HG02885 (cell line): ENCODE measurements around the gene ZNF835.

Source experiments
- ATAC-seq: cut with Tn5 transposase; IDR thresholded peaks from one replicate; pipeline ENCODE4 v1.9.1; 2021; ENCODE audit warnings: mild to moderate bottlenecking; ENCODE audit not compliant: unreplicated experiment, poor library complexity

Gene ZNF835

GRCh38 chr19:56664511-56664910 is 7.0 kb downstream of the ZNF835 start:
- no peak for ATAC-seq

GRCh38 chr19:56663931-56664500 is 7.5 kb downstream of the ZNF835 start:
- no peak for ATAC-seq

- no peak for ATAC-seq
Measured at GRCh38 chr19:56661248-56661647, 10.3 kb downstream of the ZNF835 start.

- ATAC-seq = no peak
Measured at GRCh38 chr19:56660381-56661107, 11.0 kb downstream of the ZNF835 start.

GRCh38 chr19:56654151-56654550 is 17.4 kb downstream of the ZNF835 start:
- ATAC-seq = no peak

GRCh38 chr19:56643460-56643955 is 28.0 kb downstream of the ZNF835 start:
- ATAC-seq = no peak

- ATAC-seq = no peak
Measured at GRCh38 chr19:56642711-56643459, 28.7 kb downstream of the ZNF835 start, which contains the start of gene SMIM17. SMIM17 (plus strand) TSS chr19:56643159; CDS start chr19:56645668, 2,509 bp downstream.

GRCh38 chr19:56639217-56639616 is 32.3 kb downstream of the ZNF835 start:
- no peak for ATAC-seq

- ATAC-seq = no peak
Measured at GRCh38 chr19:56637976-56638555, 33.5 kb downstream of the ZNF835 start.

- ATAC-seq = no peak
Measured at GRCh38 chr19:56633021-56633420, 38.5 kb downstream of the ZNF835 start.

- no peak for ATAC-seq
Measured at GRCh38 chr19:56625708-56626107, 45.8 kb downstream of the ZNF835 start.

- ATAC-seq = no peak
Measured at GRCh38 chr19:56623006-56623405, 48.6 kb downstream of the ZNF835 start.

- no peak for ATAC-seq
Measured at GRCh38 chr19:56622374-56622773, 49.2 kb downstream of the ZNF835 start.

- no peak for ATAC-seq
Measured at GRCh38 chr19:56619121-56619520, 52.4 kb downstream of the ZNF835 start.

GRCh38 chr19:56617531-56617930 is 54.0 kb downstream of the ZNF835 start:
- no peak for ATAC-seq

GRCh38 chr19:56613639-56614038 is 57.9 kb downstream of the ZNF835 start:
- no peak for ATAC-seq

GRCh38 chr19:56612737-56613136 is 58.8 kb downstream of the ZNF835 start:
- ATAC-seq = no peak
